Measurements from ENCODE around the gene ILK. TPM values are rescaled to one million over a fixed set of nuclear protein-coding genes. Genes with fewer than 3 reads are reported as not detected.

The ILK gene
- 177 and 201 TPM in 2 replicates for total RNA-seq

DNA sequence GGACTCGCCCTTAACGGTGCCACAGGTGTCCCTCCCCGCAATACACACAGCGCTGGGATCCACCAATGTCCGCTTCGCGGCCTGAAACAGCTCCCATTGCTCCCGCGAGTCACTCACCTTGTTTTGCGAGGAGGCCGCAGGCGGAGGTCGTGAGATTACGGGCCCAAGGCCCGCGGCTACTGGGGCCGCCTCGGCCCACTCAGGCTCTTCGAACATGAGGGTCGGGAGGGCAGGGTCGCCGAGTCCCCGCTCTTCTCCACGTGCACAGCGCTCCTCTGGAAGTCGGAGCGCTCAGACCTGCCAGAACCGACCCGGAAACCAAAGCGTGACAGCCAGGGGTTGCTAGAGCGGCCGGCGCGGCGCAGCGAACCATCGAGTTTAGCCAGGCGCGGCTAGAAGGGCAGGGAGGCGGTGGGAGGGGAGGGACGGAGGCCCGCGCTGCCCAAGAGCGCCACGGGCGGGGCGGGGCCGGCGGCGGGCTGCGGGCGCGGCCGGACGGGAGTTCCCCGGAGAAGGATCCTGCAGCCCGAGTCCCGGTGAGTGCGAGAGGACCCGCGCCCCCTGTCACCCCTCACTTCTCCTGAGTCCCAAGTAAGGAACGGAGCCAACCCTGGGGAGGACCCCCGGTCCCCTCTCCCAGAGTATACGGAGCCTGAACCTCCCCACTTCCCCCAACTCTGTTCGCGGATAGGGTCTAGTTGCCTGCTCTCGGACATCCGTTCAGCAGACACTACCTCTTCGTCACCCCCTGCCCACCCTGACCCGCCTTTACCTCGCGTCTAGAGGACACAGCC, at the start of gene ILK, which contains the start of gene RRP8:
ILK (plus strand) TSS at position 488 of the 794 bp plus-strand sequence. CDS start 498 bp downstream, outside the sequence.
RRP8 (minus strand) TSS at position 330 of the 794 bp plus-strand sequence; CDS start at position 216, 114 bp downstream.

GRCh38 chr11:6612213-6613041, 8.9 kb downstream of the ILK start, which contains the start of gene TAF10:
Gene TAF10 (minus strand): TSS chr11:6612216. CDS start chr11:6612189, 27 bp downstream.

GRCh38 chr11:6619004-6619745, 15.6 kb downstream of the ILK start, which contains the start of gene TPP1:
Gene TPP1 (minus strand): TSS chr11:6619422. CDS start chr11:6619400, 22 bp downstream.

GRCh38 chr11:6655790-6656583, 52.4 kb downstream of the ILK start, which contains the start of gene DCHS1:
Gene DCHS1 (minus strand): TSS chr11:6655809. CDS start chr11:6641613, 14,196 bp downstream.

Other genes starting within 250 kb of the ILK start
- gene SMPD1, start 213.3 kb upstream of the ILK start, total RNA-seq: 47.6 and 53.0 TPM in 2 replicates
- 41.0 and 42.2 TPM in 2 replicates for gene APBB1, start 184.7 kb upstream of the ILK start, total RNA-seq
- 0.45 and 0.50 TPM in 2 replicates for gene HPX, start 162.8 kb upstream of the ILK start, total RNA-seq
- 17.1 and 18.0 TPM in 2 replicates for gene TRIM3, start 129.8 kb upstream of the ILK start, total RNA-seq
- 52.3 and 56.9 TPM in 2 replicates for gene ARFIP2, start 122.4 kb upstream of the ILK start, total RNA-seq
- 36.1 and 54.7 TPM in 2 replicates for gene TIMM10B, start 122.3 kb upstream of the ILK start, total RNA-seq
- gene DNHD1, start 106.5 kb upstream of the ILK start, total RNA-seq: 2.0 and 2.1 TPM in 2 replicates
- gene RRP8, start 158 bp upstream of the ILK start, total RNA-seq: 11.7 and 14.5 TPM in 2 replicates
- gene TAF10, start 8.4 kb downstream of the ILK start, total RNA-seq: 100 and 104 TPM in 2 replicates
- 23.6 and 27.2 TPM in 2 replicates for gene TPP1, start 15.6 kb downstream of the ILK start, total RNA-seq
- 4.2 and 4.3 TPM in 2 replicates for gene DCHS1, start 52.0 kb downstream of the ILK start, total RNA-seq
- 87.6 and 94.3 TPM in 2 replicates for gene MRPL17, start 79.6 kb downstream of the ILK start, total RNA-seq
- under 0.01 and 0.15 TPM in 2 replicates for gene OR2AG2, start 168.2 kb downstream of the ILK start, total RNA-seq
- gene OR2AG1, start 179.2 kb downstream of the ILK start, total RNA-seq: not detected in 2 replicates
- gene OR6A2, start 195.9 kb downstream of the ILK start, total RNA-seq: not detected in 2 replicates
- not detected in 2 replicates for gene OR10A5, start 241.9 kb downstream of the ILK start, total RNA-seq

All from bronchus fibroblast of lung (primary cell).